SJSA1 (cell line): Measurements from ENCODE around the gene ADAM12. TPM values are rescaled to one million over a fixed set of nuclear protein-coding genes. Genes with fewer than 3 reads are reported as not detected.

ENCODE experiments used
- DNase-seq, 2 experiments: peaks; one replicate each; pipeline ENCODE4 v3.0.0-alpha.2; 2015 to 2020; ENCODE audit warnings: low spot score in 2 of 2, low read depth in 1 of 2
- H3K27ac ChIP-seq: fragments of 250-450 bp; sonication (Bioruptor Pico); 2 replicates; pipeline ENCODE4 v1.5.1; 2020; ENCODE audit warnings: mild to moderate bottlenecking, moderate library complexity
- H3K27me3 ChIP-seq: fragments of 250-450 bp; sonication (Bioruptor Pico); replicated peaks from 2 replicates; pipeline ENCODE4 v1.5.1; 2020; ENCODE audit warnings: mild to moderate bottlenecking, moderate library complexity
- H3K36me3 ChIP-seq: fragments of 250-450 bp; sonication (Bioruptor Pico); 2 replicates; pipeline ENCODE4 v1.5.1; 2020; ENCODE audit warnings: mild to moderate bottlenecking
- H3K4me1 ChIP-seq: fragments of 250-450 bp; sonication (Bioruptor Pico); replicated peaks from 2 replicates; pipeline ENCODE4 v1.6.1; 2021; ENCODE audit warnings: mild to moderate bottlenecking
- H3K4me3 ChIP-seq: fragments of 250-450 bp; sonication (Bioruptor Pico); 2 replicates; pipeline ENCODE4 v1.5.1; 2020; ENCODE audit warnings: mild to moderate bottlenecking
- H3K9me3 ChIP-seq: fragments of 250-450 bp; sonication (Bioruptor Pico); replicated peaks from 2 replicates; pipeline ENCODE4 v1.5.1; 2020; ENCODE audit warnings: mild to moderate bottlenecking
- total RNA-seq: library from RNA; depleted of rRNA; stranded (reverse); fragments of >200 nt; shearing (Covaris generic); gene quantifications from 2 replicates; pipeline ENCODE4 v1.2.3, GENCODE V29; 2014

ADAM12 gene
- total RNA-seq, 1 experiment from 2014 or later = 3.6 TPM

DNA sequence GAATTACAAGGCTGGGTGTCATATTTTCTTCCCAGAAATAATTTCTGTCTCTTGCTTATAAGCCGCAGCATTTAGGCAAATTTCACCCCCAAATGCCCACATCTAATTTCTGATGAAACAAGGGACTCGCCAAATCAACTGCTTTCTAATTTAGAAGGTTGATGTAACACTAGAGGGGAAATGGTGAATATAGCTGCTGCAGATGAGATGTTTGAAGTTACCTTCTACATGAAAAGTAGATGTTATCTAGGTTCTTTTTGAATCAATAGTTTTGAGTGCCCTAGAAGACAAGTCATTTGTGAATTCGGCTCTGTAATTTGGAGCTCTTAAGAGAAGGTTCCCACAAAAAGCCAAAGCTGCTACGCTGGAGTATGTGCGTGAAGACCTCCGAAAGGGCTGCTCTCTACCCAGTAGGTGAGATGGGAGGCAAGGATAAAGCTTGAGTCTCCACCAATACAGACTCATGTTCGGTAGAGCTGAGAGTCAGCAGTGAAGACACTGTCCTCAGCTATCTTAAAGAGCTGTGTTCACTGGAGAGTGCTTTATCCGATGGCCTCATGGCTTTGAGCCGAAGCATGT, 392.5 kb downstream of the ADAM12 start:
- H3K36me3 ChIP-seq = no peaks in the 10 kb centered on the region
- H3K4me3 ChIP-seq = no peak overlapping the region
- H3K27ac ChIP-seq = no peak overlapping the region
- no peaks in the 10 kb centered on the region for H3K27me3 ChIP-seq
- no peaks in the 10 kb centered on the region for H3K9me3 ChIP-seq
- DNase-seq = no peak
- H3K4me1 ChIP-seq = no peaks in the 10 kb centered on the region

DNA sequence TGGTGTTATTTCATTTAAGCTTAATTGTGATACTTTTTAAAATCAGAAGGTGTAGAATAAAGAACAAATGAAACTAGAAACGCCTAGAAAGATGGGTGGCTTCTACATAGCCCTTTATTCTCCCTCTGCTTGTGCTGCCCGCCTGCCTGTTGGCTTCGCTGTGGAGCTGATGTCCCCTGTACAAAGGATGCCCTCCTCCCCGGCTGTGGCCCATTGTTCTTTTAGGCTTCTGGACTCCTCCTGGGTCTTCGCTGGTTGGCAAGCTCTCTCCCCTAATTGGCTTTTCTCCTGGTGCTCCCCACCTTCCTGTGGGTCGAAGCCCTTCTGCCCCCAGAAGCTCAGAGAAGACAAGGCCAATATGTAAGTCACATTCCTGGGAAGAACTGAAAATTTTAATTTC, 393.7 kb downstream of the ADAM12 start:
- Histone ChIP-seq H3K27ac (no peak overlapping the region), H3K9me3 (no peaks in the 10 kb centered on the region), H3K4me1 (no peaks in the 10 kb centered on the region), H3K4me3 (no peak overlapping the region), H3K36me3 (no peaks in the 10 kb centered on the region), H3K27me3 (no peaks in the 10 kb centered on the region)
- DNase-seq = no peak

DNA sequence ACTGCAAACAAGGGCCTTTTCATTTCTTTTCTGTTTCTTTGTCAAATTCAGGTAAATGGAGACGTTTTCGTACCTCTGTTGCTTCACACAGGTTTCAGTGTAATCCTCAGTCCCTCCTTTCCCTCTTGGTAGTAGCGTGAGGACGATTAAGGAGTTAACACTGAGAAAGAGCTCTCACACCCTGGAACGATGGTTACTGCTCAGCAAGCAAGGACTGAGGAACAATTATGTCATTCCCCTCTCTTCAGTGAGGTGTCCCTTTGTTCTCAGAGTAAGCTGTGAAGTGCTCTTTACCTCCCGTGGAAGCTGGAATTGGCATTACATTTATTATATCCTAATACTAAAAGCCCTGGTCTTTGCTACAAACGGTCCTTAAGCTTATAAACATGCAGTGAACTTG, 396.0 kb downstream of the ADAM12 start:
- Histone ChIP-seq H3K36me3 (no peaks in the 10 kb centered on the region), H3K27ac (no peak overlapping the region), H3K4me3 (no peak overlapping the region), H3K4me1 (no peaks in the 10 kb centered on the region), H3K27me3 (no peaks in the 10 kb centered on the region), H3K9me3 (no peaks in the 10 kb centered on the region)
- no peak for DNase-seq

DNA sequence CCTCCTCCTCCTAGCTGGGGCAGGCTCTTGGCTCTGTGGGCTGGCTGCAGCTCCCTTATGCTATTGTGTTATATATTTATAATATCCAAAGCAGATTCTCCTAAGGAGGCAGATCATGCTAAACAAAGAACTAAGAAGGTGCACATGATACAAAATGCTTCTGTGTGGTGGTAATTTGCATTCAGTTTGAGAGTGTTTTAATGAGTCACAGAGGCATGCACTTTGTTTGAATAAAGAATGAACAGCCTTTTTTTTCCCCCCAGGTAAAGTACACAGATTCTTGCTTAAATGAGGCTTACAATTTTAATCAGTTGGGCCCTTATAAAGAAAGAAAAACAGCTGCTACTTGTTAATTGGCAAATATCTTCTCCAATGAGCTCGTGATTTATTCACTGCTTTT, 396.9 kb downstream of the ADAM12 start:
- H3K27ac ChIP-seq = no peak overlapping the region
- H3K4me3 ChIP-seq = no peak overlapping the region
- no peaks in the 10 kb centered on the region for H3K4me1 ChIP-seq
- H3K27me3 ChIP-seq = no peaks in the 10 kb centered on the region
- DNase-seq = no peak
- no peaks in the 10 kb centered on the region for H3K9me3 ChIP-seq
- H3K36me3 ChIP-seq = no peaks in the 10 kb centered on the region

DNA sequence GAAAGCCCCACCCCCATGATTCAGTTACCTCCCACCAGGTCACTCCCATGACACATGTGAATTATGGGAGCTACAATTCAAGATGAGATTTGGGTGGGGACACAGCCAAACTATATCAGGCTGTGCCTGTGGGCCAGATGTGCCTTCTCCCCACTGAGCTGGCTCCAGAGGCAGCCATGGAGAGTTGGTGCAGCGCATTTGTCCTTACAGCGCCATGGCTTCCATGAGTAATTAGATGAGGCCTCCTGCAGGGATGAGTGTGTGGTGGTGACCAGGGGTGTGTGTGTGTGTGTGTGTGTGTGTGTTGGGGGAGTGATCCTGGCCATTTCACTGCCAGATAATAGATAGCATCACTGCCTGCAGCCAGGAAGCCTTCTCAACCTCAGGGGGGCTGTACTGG, 397.3 kb downstream of the ADAM12 start:
- H3K36me3 ChIP-seq = no peaks in the 10 kb centered on the region
- no peak for DNase-seq
- no peaks in the 10 kb centered on the region for H3K9me3 ChIP-seq

DNA sequence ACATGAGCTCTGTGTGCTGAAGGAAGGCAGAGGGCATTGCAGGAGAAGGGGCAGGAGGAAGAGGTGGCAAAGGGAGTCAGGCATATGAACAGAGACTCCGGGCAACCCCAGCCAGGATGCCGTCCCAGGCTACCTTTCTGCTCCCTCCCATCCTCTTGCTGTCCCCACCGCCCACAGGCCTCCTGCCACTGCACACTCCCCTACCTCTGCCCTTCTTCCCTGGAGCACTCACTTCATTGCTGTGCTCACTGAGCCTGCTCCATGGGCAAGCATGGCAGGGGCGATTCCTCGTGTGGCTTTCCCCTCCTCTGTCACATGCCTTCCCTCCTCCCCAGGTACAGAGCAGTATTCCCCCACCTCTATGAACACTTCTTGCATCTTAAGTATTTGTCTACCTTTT, 398.5 kb downstream of the ADAM12 start:
- DNase-seq = no peak
- H3K27ac ChIP-seq = no peak overlapping the region
- no peaks in the 10 kb centered on the region for H3K36me3 ChIP-seq
- H3K9me3 ChIP-seq = no peaks in the 10 kb centered on the region
- H3K4me3 ChIP-seq = no peak overlapping the region
- no peaks in the 10 kb centered on the region for H3K27me3 ChIP-seq
- no peaks in the 10 kb centered on the region for H3K4me1 ChIP-seq

More for the DNA sequence above, 397.3 kb downstream of the ADAM12 start:
- no peaks in the 10 kb centered on the region for H3K27me3 ChIP-seq
- no peaks in the 10 kb centered on the region for H3K4me1 ChIP-seq
- H3K4me3 ChIP-seq = no peak overlapping the region
- H3K27ac ChIP-seq = no peak overlapping the region

DNA sequence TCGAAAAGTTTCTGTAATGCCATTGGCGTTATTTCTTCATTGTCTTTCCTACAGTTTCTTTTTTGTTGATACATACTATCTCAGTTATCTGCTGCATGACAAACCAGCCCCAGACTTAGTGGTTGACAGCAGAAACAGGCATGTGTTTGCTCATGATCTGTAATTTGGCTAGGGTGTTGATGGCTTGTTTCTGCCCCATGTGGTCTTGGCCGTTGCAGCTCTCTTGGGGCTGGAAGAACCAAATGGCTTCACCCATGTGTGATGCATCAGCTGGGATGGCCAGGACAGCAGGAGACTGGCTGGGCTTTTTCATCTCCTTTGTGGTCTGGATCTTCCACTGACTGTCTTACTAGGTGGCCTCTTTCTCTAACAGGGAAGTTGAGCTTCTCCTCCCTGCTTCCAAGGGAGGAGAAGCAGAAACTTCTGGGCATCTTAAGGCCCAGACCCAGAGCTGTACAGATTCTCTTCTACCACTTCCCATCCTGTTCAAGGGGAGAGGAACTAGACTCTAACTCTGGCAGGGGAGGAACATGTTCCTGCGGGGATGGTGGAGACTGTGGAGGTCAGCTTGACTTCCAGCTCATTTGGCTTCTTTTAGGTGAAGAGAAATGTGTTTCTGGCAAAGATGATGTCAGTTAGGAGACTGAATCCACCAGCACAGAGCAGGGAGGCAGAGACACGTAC, 402.6 kb downstream of the ADAM12 start:
- no peak for DNase-seq
- H3K4me3 ChIP-seq = no peak overlapping the region
- no peaks in the 10 kb centered on the region for H3K27me3 ChIP-seq
- no peaks in the 10 kb centered on the region for H3K36me3 ChIP-seq
- H3K9me3 ChIP-seq = no peaks in the 10 kb centered on the region
- H3K27ac ChIP-seq = no peak overlapping the region
- H3K4me1 ChIP-seq = peaks cover 14% of the 10 kb centered on the region

DNA sequence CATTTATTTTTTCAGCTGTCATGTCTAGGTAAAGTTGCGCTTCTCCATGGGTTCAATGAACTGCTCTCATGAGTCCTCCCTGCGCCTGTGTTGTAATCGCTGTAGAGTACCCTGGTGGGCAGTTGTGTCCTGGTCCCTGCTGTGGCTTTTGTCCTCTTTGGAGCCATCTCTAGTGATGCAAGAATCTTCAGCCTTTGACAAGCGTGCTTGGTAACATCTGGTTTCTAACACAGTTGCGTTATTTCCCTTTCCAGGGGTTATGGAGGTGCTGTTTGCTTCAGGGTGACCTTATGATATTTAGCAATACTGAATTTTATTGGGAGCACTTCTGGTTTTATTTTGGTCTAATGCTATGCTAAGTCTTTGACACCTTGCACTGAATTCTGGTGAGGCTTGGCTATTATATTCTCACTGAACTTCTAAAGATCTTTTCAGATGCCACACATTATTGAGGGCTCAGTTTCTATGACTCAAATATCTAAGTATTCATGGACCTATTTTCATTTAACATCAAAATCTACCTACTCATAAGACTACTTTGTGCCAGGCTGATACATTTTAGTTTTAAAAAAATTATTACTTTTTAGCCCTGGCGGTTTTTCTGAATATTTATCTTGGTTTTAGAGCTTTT, 403.3 kb downstream of the ADAM12 start:
- H3K9me3 ChIP-seq = no peaks in the 10 kb centered on the region
- DNase-seq = no peak
- no peak overlapping the region for H3K27ac ChIP-seq
- H3K36me3 ChIP-seq = no peaks in the 10 kb centered on the region
- peaks cover 14% of the 10 kb centered on the region for H3K4me1 ChIP-seq
- H3K4me3 ChIP-seq = no peak overlapping the region
- no peaks in the 10 kb centered on the region for H3K27me3 ChIP-seq

DNA sequence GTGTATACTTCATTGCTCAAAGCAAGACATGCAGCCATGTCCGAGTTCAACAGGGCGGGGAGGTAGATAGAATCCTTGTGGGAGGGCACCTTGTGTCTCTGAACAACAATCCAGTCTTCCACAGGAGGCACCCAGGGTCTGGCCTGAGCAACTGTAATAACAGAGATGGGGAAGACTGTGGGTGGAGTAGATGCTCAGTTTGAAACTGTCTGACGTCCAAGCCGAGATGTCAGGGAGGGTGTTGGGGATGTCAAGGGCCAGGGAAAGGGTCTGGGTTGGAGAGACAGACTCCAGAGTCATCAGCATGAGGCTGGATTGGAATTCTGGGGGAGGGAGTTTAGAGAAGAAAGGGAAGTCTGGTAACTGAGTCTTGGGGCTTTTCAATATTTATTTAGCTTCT, 403.9 kb downstream of the ADAM12 start:
- H3K4me1 ChIP-seq = peaks cover 14% of the 10 kb centered on the region
- no peaks in the 10 kb centered on the region for H3K27me3 ChIP-seq
- no peak for DNase-seq
- H3K9me3 ChIP-seq = no peaks in the 10 kb centered on the region
- no peaks in the 10 kb centered on the region for H3K36me3 ChIP-seq
- no peak overlapping the region for H3K27ac ChIP-seq
- H3K4me3 ChIP-seq = no peak overlapping the region

DNA sequence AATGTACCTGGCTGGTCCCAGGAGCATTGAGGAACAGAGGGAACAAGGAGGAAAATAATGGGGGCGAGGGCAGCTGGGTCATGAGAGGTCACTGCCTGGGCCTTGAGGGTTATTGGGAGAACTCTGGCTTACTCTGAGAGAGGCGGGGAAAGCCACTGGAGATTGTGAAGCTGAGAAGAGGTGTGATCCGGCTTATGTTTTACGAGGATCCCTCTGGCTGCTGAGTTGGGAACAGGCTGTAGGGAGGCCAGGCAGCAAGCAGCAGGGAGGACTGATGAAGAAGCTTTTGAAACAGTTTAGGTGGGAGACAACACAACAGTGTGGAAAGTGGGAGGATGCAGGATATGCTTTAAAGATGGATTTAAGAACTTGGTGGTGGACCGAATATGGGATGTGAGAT, 404.6 kb downstream of the ADAM12 start:
- H3K27me3 ChIP-seq = no peaks in the 10 kb centered on the region
- no peaks in the 10 kb centered on the region for H3K9me3 ChIP-seq
- H3K36me3 ChIP-seq = no peaks in the 10 kb centered on the region
- H3K4me3 ChIP-seq = no peak overlapping the region
- DNase-seq = no peak
- H3K27ac ChIP-seq = no peak overlapping the region
- peaks cover 14% of the 10 kb centered on the region for H3K4me1 ChIP-seq

DNA sequence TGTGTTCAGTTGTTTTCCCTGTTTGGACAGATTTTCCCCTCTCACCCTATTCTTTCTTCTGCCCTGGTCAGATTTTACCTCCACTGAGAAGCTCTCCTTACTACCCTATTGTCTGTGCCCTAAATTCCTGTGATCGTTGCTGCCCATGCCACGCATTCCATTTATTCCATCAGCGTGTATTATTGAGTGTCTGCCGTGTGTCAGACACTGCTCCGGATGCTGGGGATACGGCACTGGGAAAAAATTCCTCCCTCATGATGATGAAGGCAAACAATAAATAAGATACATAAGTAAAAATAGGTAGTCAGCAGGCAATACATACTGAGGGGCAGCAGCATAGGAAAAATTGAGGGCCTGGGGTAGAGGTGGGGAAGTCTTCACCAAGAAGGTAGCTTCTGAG, 405.1 kb downstream of the ADAM12 start:
- Histone ChIP-seq H3K9me3 (no peaks in the 10 kb centered on the region), H3K27me3 (no peaks in the 10 kb centered on the region), H3K27ac (peak overlapping the region; percentile 32; the same call in 1 of the 2 replicates), H3K4me1 (peaks cover 14% of the 10 kb centered on the region), H3K36me3 (no peaks in the 10 kb centered on the region), H3K4me3 (no peak overlapping the region)
- peak in 1 of 2 experiments; percentile 44 for DNase-seq

DNA sequence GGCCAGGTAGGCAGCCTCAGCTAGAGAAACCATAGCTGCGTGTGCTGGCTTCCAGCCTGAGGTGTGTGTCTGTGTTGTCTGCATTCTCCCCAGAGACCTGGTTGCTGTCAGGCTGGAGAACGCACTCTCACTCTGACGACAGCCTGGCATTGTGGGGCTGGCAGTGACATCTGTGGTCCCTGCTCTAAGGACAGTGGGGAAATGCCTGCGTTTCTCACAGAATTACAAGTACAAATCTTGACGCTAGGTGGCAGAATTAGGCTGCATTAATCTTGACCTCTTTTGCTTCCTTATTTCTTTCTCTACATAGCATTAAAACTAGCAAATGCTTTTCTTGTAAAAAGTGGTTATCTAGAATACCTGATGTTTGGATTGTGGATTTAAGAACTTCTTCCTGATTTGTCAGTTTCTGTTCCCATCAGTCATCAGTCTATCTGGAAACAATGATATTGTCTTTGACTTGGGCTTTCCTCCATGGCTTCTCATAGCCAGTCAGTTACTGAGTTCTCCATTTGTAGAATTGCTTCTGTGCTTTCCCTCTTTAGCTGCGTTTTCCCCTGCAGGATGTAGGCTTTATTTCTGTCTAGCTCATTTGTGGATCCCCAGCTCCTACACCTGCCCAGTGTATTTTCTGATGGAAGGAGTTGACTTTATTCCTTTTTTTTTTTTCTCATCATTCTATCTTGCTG, 405.9 kb downstream of the ADAM12 start:
- Histone ChIP-seq H3K4me3 (no peak overlapping the region), H3K36me3 (no peaks in the 10 kb centered on the region), H3K27ac (no peak overlapping the region; the same call in 1 of the 2 replicates), H3K4me1 (peaks cover 14% of the 10 kb centered on the region), H3K27me3 (no peaks in the 10 kb centered on the region), H3K9me3 (no peaks in the 10 kb centered on the region)
- peak in 1 of 2 experiments; percentile 83 for DNase-seq

DNA sequence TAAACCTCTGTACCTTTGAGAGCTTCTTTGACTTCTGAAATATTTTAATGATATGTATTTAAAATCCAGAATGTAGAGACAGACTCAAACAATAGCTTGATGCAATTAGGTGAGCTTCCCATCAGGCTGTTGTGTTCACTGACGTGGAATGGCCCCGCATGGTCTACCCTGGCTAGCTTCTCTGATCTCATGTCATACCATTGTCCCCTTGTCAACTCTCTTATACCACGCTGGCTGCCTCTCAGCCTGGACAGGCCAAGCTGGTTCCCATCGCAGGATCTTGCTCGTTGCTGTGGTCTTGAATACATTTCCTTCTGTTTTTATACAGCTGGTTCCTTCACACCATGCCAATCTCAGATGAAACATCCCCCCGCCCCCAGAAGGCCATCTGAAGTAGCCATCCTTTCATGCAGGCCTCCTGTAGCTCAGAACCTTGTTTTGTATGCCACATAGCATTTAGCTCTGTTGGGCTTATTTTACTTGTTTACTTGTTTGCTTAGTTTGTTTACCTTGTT, 407.7 kb downstream of the ADAM12 start:
- H3K27me3 ChIP-seq = no peaks in the 10 kb centered on the region
- H3K4me1 ChIP-seq = peaks cover 14% of the 10 kb centered on the region
- no peak overlapping the region for H3K27ac ChIP-seq
- H3K9me3 ChIP-seq = 0 out of 2 replicates have a peak, but pooled peaks cover 2% of the 10 kb centered on the region
- H3K36me3 ChIP-seq = no peaks in the 10 kb centered on the region
- no peak for DNase-seq
- H3K4me3 ChIP-seq = no peak overlapping the region

DNA sequence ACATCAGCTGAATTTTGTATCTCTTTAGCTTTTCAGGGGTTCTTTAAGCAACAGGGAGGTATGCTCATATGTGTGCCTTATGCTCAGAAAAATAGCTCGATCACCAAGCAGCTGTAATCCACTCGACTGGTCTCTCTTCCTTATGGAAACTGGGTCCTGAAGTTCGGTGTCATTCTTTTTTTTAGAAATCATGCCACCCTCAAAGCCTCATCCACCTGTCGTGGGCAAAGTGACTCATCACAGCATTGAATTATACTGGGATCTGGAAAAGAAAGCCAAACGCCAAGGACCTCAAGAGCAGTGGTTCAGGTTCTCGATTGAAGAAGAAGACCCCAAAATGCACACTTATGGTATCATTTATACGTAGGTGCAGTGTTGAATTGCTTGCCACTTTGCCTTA, 408.3 kb downstream of the ADAM12 start:
- Histone ChIP-seq H3K27ac (no peak overlapping the region), H3K36me3 (no peaks in the 10 kb centered on the region), H3K27me3 (no peaks in the 10 kb centered on the region), H3K9me3 (0 out of 2 replicates have a peak, but pooled peaks cover 2% of the 10 kb centered on the region), H3K4me3 (no peak overlapping the region), H3K4me1 (peaks cover 14% of the 10 kb centered on the region)
- no peak for DNase-seq
